K562 (cell line): ENCODE data around the gene RAB41. TPM values are rescaled to one million over a fixed set of nuclear protein-coding genes. Genes with fewer than 3 reads are reported as not detected.
A peak's percentile ranks its signal among the peaks of the same experiment; 100 is the strongest.
"Not testable (repeated sequence)": the region's sequence is repeated elsewhere in the genome, so short reads cannot be mapped to it uniquely, and the experiment has no call there.

ENCODE experiments used
- ATAC-seq: fragments of 200-7000 bp; cut with Tn5 transposase; 3 replicates; pipeline ENCODE4 v1.9.1; 2020; ENCODE audit warnings: moderate library complexity
- BruUV-seq: library from RNA; stranded (reverse); fragments of 400-500 nt; replicated peaks from 2 replicates; lab custom pipeline; 2021; lab: Mats Ljungman, UMichigan
- CTCF ChIA-PET: fragments of 300-600 bp; formaldehyde crosslinking; extraction: SDS; loops from one replicate; lab custom pipeline; 2021; ENCODE audit warnings: low intra/inter-chr PET ratio; lab: Yijun Ruan, JAX
- POLR2A ChIA-PET: fragments of 300-600, 350-650 bp; sonication (Branson Sonifier 250); formaldehyde crosslinking; extraction: SDS; loops from one replicate; lab custom pipeline; 2021; ENCODE audit warnings: antibody characterized with exemption, inconsistent platforms; lab: Yijun Ruan, JAX
- DNase-seq, 4 experiments: peaks; one replicate each; pipeline versions ENCODE4 v3.0.0 to v3.0.0-alpha.2; 2011 to 2018; ENCODE audit warnings: low spot score in 3 of 4, mixed read lengths in 3 of 4; ENCODE audit errors: extremely low read depth in 1 of 4
- FAIRE-seq: peaks from 2 replicates; lab custom pipeline; 2011; peaks lifted over from hg19 to GRCh38; lab: Jason Lieb, UNC
- H2AFZ ChIP-seq: 2 replicates; pipeline ENCODE4 v1.6.0; 2011; ENCODE audit warnings: low read depth, low read length, control low read depth, inconsistent platforms
- H3K27ac ChIP-seq: fragments of 200-600 bp; 3 replicates; pipeline ENCODE4 v1.8.0; 2011; ENCODE audit warnings: low read depth, mild to moderate bottlenecking, control low read depth, inconsistent platforms, low read length, moderate library complexity, mixed read lengths; ENCODE audit errors: extremely low read depth
- H3K27me3 ChIP-seq, 2 experiments: fragments of 300-600 bp in 1 of 2; 2 replicates in 1 of 2; 3 replicates in 1 of 2; pipeline versions ENCODE4 v1.6.0 to v1.8.0; 2011; ENCODE audit warnings: inconsistent platforms in 2 of 2, low read length in 2 of 2, mild to moderate bottlenecking in 1 of 2, mixed read lengths in 1 of 2, moderate library complexity in 1 of 2; ENCODE audit not compliant: control insufficient read depth in 2 of 2, insufficient read depth in 2 of 2
- H3K36me3 ChIP-seq: fragments of 300-600 bp; 3 replicates; pipeline ENCODE4 v1.8.0; 2011; ENCODE audit warnings: mild to moderate bottlenecking, low read length, inconsistent platforms; ENCODE audit not compliant: control insufficient read depth, insufficient read depth
- H3K4me1 ChIP-seq, 2 experiments: fragments of 200-600 bp in 1 of 2; replicated peaks in 1 of 2; 2 replicates in 1 of 2; 3 replicates in 1 of 2; pipeline versions ENCODE4 v1.5.1 to v1.8.0; 2011; ENCODE audit warnings: inconsistent platforms in 2 of 2, low read length in 2 of 2, mild to moderate bottlenecking in 1 of 2, mixed read lengths in 1 of 2, moderate library complexity in 1 of 2; ENCODE audit not compliant: control insufficient read depth in 2 of 2, insufficient read depth in 2 of 2
- H3K4me2 ChIP-seq: 2 replicates; pipeline ENCODE4 v1.6.1; 2011; ENCODE audit warnings: low read length, control low read depth, inconsistent platforms, mixed read lengths; ENCODE audit not compliant: insufficient read depth
- H3K4me3 ChIP-seq: fragments of 200-600 bp; sonication (generic), shearing (Covaris generic); 2 replicates; pipeline ENCODE4 v1.5.1; 2016; ENCODE audit warnings: control low read depth, inconsistent platforms
- H3K79me2 ChIP-seq: fragments of 200-600 bp; 3 replicates; pipeline ENCODE4 v1.8.0; 2011; ENCODE audit warnings: low read length, inconsistent platforms; ENCODE audit not compliant: control insufficient read depth, insufficient read depth
- H3K9ac ChIP-seq, 2 experiments: 2 replicates each; pipeline versions ENCODE4 v1.6.0 to v1.6.1; 2011; ENCODE audit warnings: low read depth in 2 of 2, low read length in 2 of 2, control low read depth in 1 of 2, inconsistent platforms in 1 of 2, mild to moderate bottlenecking in 1 of 2, mixed read lengths in 1 of 2; ENCODE audit not compliant: insufficient read depth in 1 of 2
- H3K9me1 ChIP-seq: one replicate; pipeline ENCODE4 v1.6.0; 2011; ENCODE audit warnings: inconsistent platforms, mild to moderate bottlenecking, low read length, moderate library complexity; ENCODE audit not compliant: control insufficient read depth, insufficient read depth
- H3K9me3 ChIP-seq: replicated peaks from 2 replicates; pipeline ENCODE4 v1.5.1; 2011; ENCODE audit warnings: low read depth, low read length, inconsistent platforms; ENCODE audit not compliant: control insufficient read depth, insufficient read depth
- H4K20me1 ChIP-seq: replicated peaks from 2 replicates; pipeline ENCODE4 v1.6.1; 2011; ENCODE audit warnings: low read length, inconsistent platforms, mixed read lengths; ENCODE audit not compliant: control insufficient read depth, insufficient read depth
- FOXM1 ChIP-seq, 2 experiments: fragments of 450-650 bp in 1 of 2; sonication (generic) in 1 of 2; formaldehyde crosslinking in 1 of 2; IDR thresholded peaks; 2 replicates each; pipeline versions ENCODE4 v1.6.1 to v1.9.0; 2017 to 2022; ENCODE audit warnings: low read depth in 2 of 2, mild to moderate bottlenecking in 2 of 2, missing genetic modification reagents in 1 of 2, moderate library complexity in 1 of 2
- MTA1 ChIP-seq: fragments of 450-650 bp; IDR thresholded peaks from 2 replicates; pipeline ENCODE4 v1.6.1; 2017; ENCODE audit warnings: borderline replicate concordance
- NR4A1 ChIP-seq, 2 experiments: fragments of 250-450 bp in 1 of 2; fragments of 450-650 bp in 1 of 2; sonication (Bioruptor Pico) in 1 of 2; IDR thresholded peaks; 2 replicates each; pipeline versions ENCODE4 v1.4.0 to v1.6.1; 2016 to 2020; ENCODE audit warnings: mild to moderate bottlenecking in 2 of 2, missing compliant biosample characterization in 1 of 2, missing genetic modification characterization in 1 of 2, moderate library complexity in 1 of 2
- ZNF384 ChIP-seq: IDR thresholded peaks from 2 replicates; pipeline ENCODE4 v1.6.1; 2012; ENCODE audit warnings: low read depth, low read length, improper control_type of control experiment
- WGBS: fragments of 100-300 bp; shearing (Covaris generic); methylation state at CpG from one replicate; pipeline ENCODE4 v1.1.6; 2016; ENCODE audit warnings: low coverage, mixed read lengths; ENCODE audit not compliant: insufficient coverage; ENCODE audit errors: missing lambda C conversion rate; 5-methylcytosine and 5-hydroxymethylcytosine counted together
- in situ Hi-C: fragments of 300-500 bp; cut with MboI; formaldehyde crosslinking; loops from 4 replicates; pipeline ENCODE4 v1.15.0; 2018; ENCODE audit warnings: inconsistent platforms, mixed read lengths
- intact Hi-C: fragments of 100-400 bp; cut with micrococcal nuclease; formaldehyde crosslinking; loops from 2 replicates; pipeline ENCODE4 v1.14.2; 2022
- polyA plus RNA-seq, 8 experiments: library from polyadenylated mRNA; depleted of rRNA in 4 of 8; stranded (reverse) in 5 of 8; unstranded in 3 of 8; fragments of >200 nt; fragmentation: Nextera tagmentation in 2 of 8; fragmentation: Illumina TruSeq in 1 of 8; extraction: Ambion mirVana in 2 of 8; extraction: Trizol in 1 of 8; gene quantifications; 2 replicates each; pipeline versions ENCODE4 v1.2.1 to v1.2.3, GENCODE V29; 2011 to 2014; ENCODE audit warnings: inconsistent platforms in 1 of 8, missing spikeins in 1 of 8
- total RNA-seq, 7 experiments: library from RNA; depleted of rRNA in 6 of 7; stranded (reverse); fragments of >200 nt in 6 of 7; fragmentation: Illumina TruSeq in 2 of 7; extraction: Trizol in 2 of 7; gene quantifications; 2 replicates each; pipeline versions ENCODE4 v1.2.1 to v1.2.3, GENCODE V29; 2011 to 2021; ENCODE audit warnings: low replicate concordance in 1 of 7
- TF ChIP-seq, protein P1 (sequence below), 3 experiments: IDR thresholded peaks in 2 of 3; conservative IDR thresholded peaks in 1 of 3; 2 replicates each; pipeline ENCODE4 v1.5.1; 2011 to 2012; ENCODE audit warnings: low read length in 3 of 3, mild to moderate bottlenecking in 3 of 3, control low read depth in 2 of 3, improper control_type of control experiment in 1 of 3, inconsistent platforms in 1 of 3, low read depth in 1 of 3, mixed read lengths in 1 of 3, moderate library complexity in 1 of 3; ENCODE audit not compliant: insufficient read depth in 2 of 3

Gene RAB41
- total and polyA plus RNA-seq, 9 of the 15 experiments (the other 6 are each of a cell fraction or from before 2014, with no cell fraction given) = 0.08 TPM; not detected in 8

DNA sequence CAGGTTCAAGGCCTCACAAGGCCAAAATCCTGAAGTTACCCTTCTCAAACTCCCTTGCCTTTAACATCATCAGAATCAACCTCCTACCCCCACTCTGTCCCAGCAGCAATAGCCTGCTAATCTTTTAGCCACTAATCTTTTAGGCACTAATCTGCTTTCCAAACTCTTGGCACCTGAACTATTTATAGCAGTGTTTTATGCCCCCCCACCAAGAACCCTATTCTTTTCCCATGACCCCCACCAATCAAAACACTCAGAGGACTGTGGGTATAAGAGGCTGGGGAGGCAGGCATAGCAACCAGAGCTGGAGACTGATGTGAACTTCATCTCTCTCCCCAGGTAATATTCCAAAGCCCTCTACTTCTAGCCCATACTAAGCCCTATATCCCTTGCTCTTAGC is 13.9 kb upstream of the RAB41 start, which contains the start of gene ARR3 (continued):
- no peak for TF ChIP-seq FOXM1 (IDR thresholded peaks at IDR 0.05; ENCODE audit: low read depth)
- no peak for TF ChIP-seq FOXM1 (CRISPR knock-in tag; IDR thresholded peaks at IDR 0.05; ENCODE audit: low read depth)
- TF ChIP-seq NR4A1 (CRISPR knock-in tag; IDR thresholded peaks at IDR 0.05) = no peak
- no peak for TF ChIP-seq NR4A1 (tag; IDR thresholded peaks at IDR 0.05)
- TF ChIP-seq MTA1 = no peak

DNA sequence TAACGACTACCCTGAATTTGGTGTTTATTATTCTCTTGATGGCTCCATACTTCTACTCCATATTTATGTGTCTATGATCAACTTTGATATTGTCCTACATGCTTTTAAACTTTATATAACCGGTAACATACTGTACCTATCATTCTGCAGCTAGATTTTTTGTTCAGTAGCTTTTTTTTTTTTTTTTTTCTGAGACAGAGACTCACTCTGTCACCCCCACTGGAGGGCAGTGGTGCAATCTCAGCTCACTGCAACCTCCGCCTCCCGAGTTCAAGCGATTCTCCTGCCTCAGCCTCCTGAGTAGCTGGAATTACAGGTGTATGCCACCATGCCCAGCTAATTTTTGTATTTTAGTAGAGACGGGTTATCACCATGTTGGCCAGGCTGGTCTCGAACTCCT is 7.9 kb upstream of the RAB41 start:
- H3K36me3 ChIP-seq, H3K27ac ChIP-seq, POLR2A ChIA-PET, FAIRE-seq, H3K9me1 ChIP-seq, intact Hi-C loops, H4K20me1 ChIP-seq, H3K9me3 ChIP-seq, H3K9ac ChIP-seq, H3K79me2 ChIP-seq, H3K4me1 ChIP-seq, H3K4me2 ChIP-seq, H2AFZ ChIP-seq, in situ Hi-C loops: not testable (repeated sequence)
- peak in 1 of 4 experiments; percentile 4 for DNase-seq
- CTCF ChIA-PET = interaction anchor here (0.8 kb wide), 1 partner anchor 160 kb away, joined by 3 read pairs; no protein-coding TSS in a partner anchor
- TF ChIP-seq ZNF384 = peak; percentile 58; the same call in 1 of the 2 replicates
- TF ChIP-seq, protein P1, sequence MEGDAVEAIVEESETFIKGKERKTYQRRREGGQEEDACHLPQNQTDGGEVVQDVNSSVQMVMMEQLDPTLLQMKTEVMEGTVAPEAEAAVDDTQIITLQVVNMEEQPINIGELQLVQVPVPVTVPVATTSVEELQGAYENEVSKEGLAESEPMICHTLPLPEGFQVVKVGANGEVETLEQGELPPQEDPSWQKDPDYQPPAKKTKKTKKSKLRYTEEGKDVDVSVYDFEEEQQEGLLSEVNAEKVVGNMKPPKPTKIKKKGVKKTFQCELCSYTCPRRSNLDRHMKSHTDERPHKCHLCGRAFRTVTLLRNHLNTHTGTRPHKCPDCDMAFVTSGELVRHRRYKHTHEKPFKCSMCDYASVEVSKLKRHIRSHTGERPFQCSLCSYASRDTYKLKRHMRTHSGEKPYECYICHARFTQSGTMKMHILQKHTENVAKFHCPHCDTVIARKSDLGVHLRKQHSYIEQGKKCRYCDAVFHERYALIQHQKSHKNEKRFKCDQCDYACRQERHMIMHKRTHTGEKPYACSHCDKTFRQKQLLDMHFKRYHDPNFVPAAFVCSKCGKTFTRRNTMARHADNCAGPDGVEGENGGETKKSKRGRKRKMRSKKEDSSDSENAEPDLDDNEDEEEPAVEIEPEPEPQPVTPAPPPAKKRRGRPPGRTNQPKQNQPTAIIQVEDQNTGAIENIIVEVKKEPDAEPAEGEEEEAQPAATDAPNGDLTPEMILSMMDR (IDR thresholded peaks at IDR 0.05 in 2 of 3, conservative IDR thresholded peaks at IDR 0.05 in 1 of 3; ENCODE audit: insufficient read depth in 2 of 3, low read depth in 1 of 3, low read length in 3 of 3) = peak in 1 of 3 experiments; percentile 7; a peak in 1 of 6 replicates
- TF ChIP-seq, all 486 proteins: peak for 2; not testable (repeated sequence) for 484
- H3K27me3 ChIP-seq = peaks cover 0 to 15% of the 10 kb centered on the region in 2 experiments; a peak in 3 of 5 replicates
- not testable (repeated sequence) for H3K4me3 ChIP-seq, ATAC-seq, BruUV-seq
- 2% methylated on average over 7 of the region's 7 CpGs for WGBS
